ENCODE results near the gene HRH3. TPM values are rescaled to one million over a fixed set of nuclear protein-coding genes. Genes with fewer than 3 reads are reported as not detected.

The HRH3 gene
- total and polyA plus RNA-seq, 2 donors (not counting 1 experiment from before 2014, with no cell fraction given): not detected

GRCh38 chr20:62220666-62221568 is 839 bp upstream of the HRH3 start:
- no peak overlapping the region for H2AFZ ChIP-seq (ENCODE audit: insufficient read depth, low read depth, low read length, poor library complexity, severe bottlenecking)
- ATAC-seq (ENCODE audit: low read depth): no peak
- WGBS (ENCODE audit: insufficient coverage): 6% methylated on average over 33 of the region's 46 CpGs
- intact Hi-C loops (cut with micrococcal nuclease): loop anchor here (1.0 kb wide), 1 partner anchor 17 kb away; the partner anchor contains the start of gene OSBPL2
- Mint-ChIP-seq H3K4me1 (peaks cover 2% of the 10 kb centered on the region), H3K4me3 (peak overlapping the region; percentile 49), H3K27ac (no peak overlapping the region), H3K9me3 (ENCODE audit: insufficient read depth) (no peaks in the 10 kb centered on the region), H3K27me3 (peaks cover 30% of the 10 kb centered on the region)
- POLR2A ChIA-PET: no interaction called here
- no peak overlapping the region for H3K4me3 ChIP-seq (ENCODE audit: control extremely low read depth in 1 of 5, extremely low read depth in 1 of 5, insufficient read depth in 1 of 5, low read depth in 2 of 5, low read length in 4 of 5)
- DNase-seq: no peak
- no peak overlapping the region for H3K27ac ChIP-seq (ENCODE audit: low read length in 2 of 2)
- no peaks in the 10 kb centered on the region for H3K36me3 ChIP-seq (replicated peaks in 1 of 2; ENCODE audit: control extremely low read depth in 1 of 2, control insufficient read depth in 1 of 2, extremely low read depth in 1 of 2, insufficient read depth in 2 of 2, low read length in 1 of 2)
- TF ChIP-seq CTCF (IDR thresholded peaks at IDR 0.05): no peak
- TF ChIP-seq EZH2 (IDR thresholded peaks at IDR 0.05; ENCODE audit: borderline replicate concordance, insufficient read depth, low read depth, low read length, poor library complexity, severe bottlenecking): no peak
- H3K9ac ChIP-seq (ENCODE audit: low read length): no peak overlapping the region
- H3K79me2 ChIP-seq (ENCODE audit: control insufficient read depth, insufficient read depth, low read length): no peaks in the 10 kb centered on the region
- H3K9me3 ChIP-seq (ENCODE audit: control extremely low read depth in 1 of 3, control insufficient read depth in 2 of 3, insufficient read depth in 1 of 3, low read length in 2 of 3): peaks cover 0 to 34% (median 0%) of the 10 kb centered on the region in 3 donors
- CTCF ChIA-PET: no interaction called here
- peaks cover 12 to 17% of the 10 kb centered on the region in 2 donors for H3K4me1 ChIP-seq (ENCODE audit: control insufficient read depth in 2 of 2, insufficient read depth in 2 of 2, low read length in 2 of 2)
- H4K20me1 ChIP-seq (ENCODE audit: control insufficient read depth, insufficient read depth, low read length, poor library complexity, severe bottlenecking): peaks cover 5% of the 10 kb centered on the region
- H3K4me2 ChIP-seq (replicated peaks; ENCODE audit: low read depth, low read length, poor library complexity, severe bottlenecking): peak overlapping the region; percentile 60
- H3K27me3 ChIP-seq (replicated peaks in 1 of 4; ENCODE audit: control extremely low read depth in 1 of 4, control insufficient read depth in 3 of 4, insufficient read depth in 4 of 4, low read length in 3 of 4): peaks cover 0 to 78% (median 33%) of the 10 kb centered on the region in 4 experiments

Data from B cell (primary cell).